ENCODE data around the gene CDH23.

DNA sequence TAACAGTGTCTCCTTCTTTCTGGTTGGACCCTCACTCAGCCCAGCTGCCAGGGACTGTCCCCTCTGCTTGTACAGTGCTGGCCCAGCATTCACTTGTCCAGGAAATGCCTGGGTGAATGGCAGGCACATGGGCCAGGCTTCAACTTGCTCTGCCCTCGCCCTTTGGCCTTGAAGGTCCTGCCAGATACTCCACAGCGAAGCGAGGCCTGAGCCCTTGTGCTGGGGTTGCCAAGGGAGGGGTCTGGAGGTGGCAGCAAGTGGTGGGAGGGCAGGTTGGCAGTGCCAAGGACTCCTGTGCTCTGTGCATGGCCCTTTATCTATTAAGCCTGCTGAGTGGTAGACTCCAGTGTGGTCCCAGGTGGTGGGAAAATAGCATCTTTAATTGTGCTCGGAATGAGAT lies 75.7 kb downstream of the CDH23 start:
- TF ChIP-seq, protein P1, sequence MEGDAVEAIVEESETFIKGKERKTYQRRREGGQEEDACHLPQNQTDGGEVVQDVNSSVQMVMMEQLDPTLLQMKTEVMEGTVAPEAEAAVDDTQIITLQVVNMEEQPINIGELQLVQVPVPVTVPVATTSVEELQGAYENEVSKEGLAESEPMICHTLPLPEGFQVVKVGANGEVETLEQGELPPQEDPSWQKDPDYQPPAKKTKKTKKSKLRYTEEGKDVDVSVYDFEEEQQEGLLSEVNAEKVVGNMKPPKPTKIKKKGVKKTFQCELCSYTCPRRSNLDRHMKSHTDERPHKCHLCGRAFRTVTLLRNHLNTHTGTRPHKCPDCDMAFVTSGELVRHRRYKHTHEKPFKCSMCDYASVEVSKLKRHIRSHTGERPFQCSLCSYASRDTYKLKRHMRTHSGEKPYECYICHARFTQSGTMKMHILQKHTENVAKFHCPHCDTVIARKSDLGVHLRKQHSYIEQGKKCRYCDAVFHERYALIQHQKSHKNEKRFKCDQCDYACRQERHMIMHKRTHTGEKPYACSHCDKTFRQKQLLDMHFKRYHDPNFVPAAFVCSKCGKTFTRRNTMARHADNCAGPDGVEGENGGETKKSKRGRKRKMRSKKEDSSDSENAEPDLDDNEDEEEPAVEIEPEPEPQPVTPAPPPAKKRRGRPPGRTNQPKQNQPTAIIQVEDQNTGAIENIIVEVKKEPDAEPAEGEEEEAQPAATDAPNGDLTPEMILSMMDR (IDR thresholded peaks at IDR 0.05) = no peak
- TF ChIP-seq, protein P2, sequence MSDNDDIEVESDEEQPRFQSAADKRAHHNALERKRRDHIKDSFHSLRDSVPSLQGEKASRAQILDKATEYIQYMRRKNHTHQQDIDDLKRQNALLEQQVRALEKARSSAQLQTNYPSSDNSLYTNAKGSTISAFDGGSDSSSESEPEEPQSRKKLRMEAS (IDR thresholded peaks at IDR 0.05) = no peak
- TF ChIP-seq CEBPB (IDR thresholded peaks at IDR 0.05) = no peak
- no peak for TF ChIP-seq EP300 (IDR thresholded peaks at IDR 0.05)
- TF ChIP-seq JUN (IDR thresholded peaks at IDR 0.05) = no peak
- TF ChIP-seq HDAC2 (IDR thresholded peaks at IDR 0.05) = no peak
- no peak for TF ChIP-seq KDM1A (IDR thresholded peaks at IDR 0.05; ENCODE audit: low read depth)
- no peak for TF ChIP-seq HOXA7 (CRISPR knock-in tag; IDR thresholded peaks at IDR 0.05)
- no peak for TF ChIP-seq JUNB (IDR thresholded peaks at IDR 0.05)
- no peak for TF ChIP-seq ZC3H11A (IDR thresholded peaks at IDR 0.05)
- TF ChIP-seq, protein P3, sequence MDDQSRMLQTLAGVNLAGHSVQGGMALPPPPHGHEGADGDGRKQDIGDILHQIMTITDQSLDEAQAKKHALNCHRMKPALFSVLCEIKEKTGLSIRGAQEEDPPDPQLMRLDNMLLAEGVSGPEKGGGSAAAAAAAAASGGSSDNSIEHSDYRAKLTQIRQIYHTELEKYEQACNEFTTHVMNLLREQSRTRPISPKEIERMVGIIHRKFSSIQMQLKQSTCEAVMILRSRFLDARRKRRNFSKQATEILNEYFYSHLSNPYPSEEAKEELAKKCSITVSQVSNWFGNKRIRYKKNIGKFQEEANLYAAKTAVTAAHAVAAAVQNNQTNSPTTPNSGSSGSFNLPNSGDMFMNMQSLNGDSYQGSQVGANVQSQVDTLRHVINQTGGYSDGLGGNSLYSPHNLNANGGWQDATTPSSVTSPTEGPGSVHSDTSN (IDR thresholded peaks at IDR 0.05) = no peak

All from A549 (cell line).